Lower lobe of right lung (tissue), 2 donors: ENCODE data around the gene ADAMTS16. TPM values are rescaled to one million over a fixed set of nuclear protein-coding genes. Genes with fewer than 3 reads are reported as not detected.

ENCODE experiments used
- ATAC-seq, 2 donors: fragments of 200-7000 bp; cut with Tn5 transposase; one replicate each; pipeline ENCODE4 v1.9.1; 2020 to 2022; ENCODE audit warnings: mild to moderate bottlenecking in 2 of 2, moderate library complexity in 2 of 2
- DNase-seq: peaks from one replicate; pipeline ENCODE4 v3.0.0-alpha.2; 2020
- H3K27ac ChIP-seq: fragments of 200-600 bp; one replicate; pipeline ENCODE4 v1.8.0; 2022
- H3K27me3 ChIP-seq: fragments of 200-600 bp; one replicate; pipeline ENCODE4 v1.8.0; 2022; ENCODE audit warnings: low read depth
- H3K36me3 ChIP-seq: fragments of 200-600 bp; one replicate; pipeline ENCODE4 v1.8.0; 2022; ENCODE audit warnings: mild to moderate bottlenecking
- H3K4me1 ChIP-seq: fragments of 200-600 bp; one replicate; pipeline ENCODE4 v1.8.0; 2022
- H3K4me3 ChIP-seq: fragments of 200-600 bp; one replicate; pipeline ENCODE4 v1.8.0; 2022; ENCODE audit warnings: mild to moderate bottlenecking
- H3K9me3 ChIP-seq: fragments of 200-600 bp; one replicate; pipeline ENCODE4 v1.8.0; 2022
- CTCF ChIP-seq: fragments of 200-600 bp; IDR thresholded peaks from one replicate; pipeline ENCODE4 v1.8.0; 2022; ENCODE audit warnings: antibody characterized with exemption, mild to moderate bottlenecking
- intact Hi-C: fragments of 100-400 bp; cut with DNase I; formaldehyde crosslinking; loops from one replicate; pipeline ENCODE4 v1.11.0; 2022
- total RNA-seq: library from RNA; stranded (reverse); fragmentation: NEBNext Ultra II Directional; extraction: Animal tissue kit (Norgen Biotek cat#: 25700); gene quantifications from one replicate; pipeline ENCODE4 v1.2.1, GENCODE V29; 2021
- donor health status: DM: no; HTN: yes; CAD: no; lungs with severe emphysema.

Gene ADAMTS16
- total RNA-seq, 1 donor from 2014 or later, result 1.1 TPM

GRCh38 chr5:5298068-5298633 is 158.0 kb downstream of the ADAMTS16 start:
- intact Hi-C loops, result no loop called here
- H3K4me3 ChIP-seq, result no peak overlapping the region
- no peak for TF ChIP-seq CTCF
- no peaks in the 10 kb centered on the region for H3K4me1 ChIP-seq
- H3K36me3 ChIP-seq, result no peaks in the 10 kb centered on the region
- no peak overlapping the region for H3K27ac ChIP-seq
- ATAC-seq (no peak), DNase-seq (no peak)
- H3K27me3 ChIP-seq, result no peaks in the 10 kb centered on the region
- H3K9me3 ChIP-seq, result peaks cover 5% of the 10 kb centered on the region

- Histone ChIP-seq H3K4me1 (no peaks in the 10 kb centered on the region), H3K27ac (no peak overlapping the region), H3K27me3 (no peaks in the 10 kb centered on the region), H3K36me3 (no peaks in the 10 kb centered on the region), H3K4me3 (no peak overlapping the region), H3K9me3 (peaks cover 5% of the 10 kb centered on the region)
- no peak for DNase-seq
- intact Hi-C loops, result no loop called here
- TF ChIP-seq CTCF, result no peak
- ATAC-seq, result no peak
Measured at GRCh38 chr5:5298841-5299541, 158.9 kb downstream of the ADAMTS16 start.

GRCh38 chr5:5301176-5301575 is 161.0 kb downstream of the ADAMTS16 start:
- Histone ChIP-seq H3K27me3 (no peaks in the 10 kb centered on the region), H3K4me1 (no peaks in the 10 kb centered on the region), H3K4me3 (no peak overlapping the region), H3K27ac (no peak overlapping the region), H3K9me3 (peaks cover 5% of the 10 kb centered on the region), H3K36me3 (no peaks in the 10 kb centered on the region)
- DNase-seq, result no peak
- no peak for ATAC-seq
- TF ChIP-seq CTCF, result no peak
- intact Hi-C loops, result no loop called here

GRCh38 chr5:5302201-5302600 is 162.1 kb downstream of the ADAMTS16 start:
- Histone ChIP-seq H3K4me1 (no peaks in the 10 kb centered on the region), H3K27ac (no peak overlapping the region), H3K9me3 (peaks cover 5% of the 10 kb centered on the region), H3K27me3 (no peaks in the 10 kb centered on the region), H3K36me3 (no peaks in the 10 kb centered on the region), H3K4me3 (no peak overlapping the region)
- TF ChIP-seq CTCF, result no peak
- intact Hi-C loops, result no loop called here
- DNase-seq, result no peak
- ATAC-seq, result no peak

GRCh38 chr5:5303242-5303641 is 163.1 kb downstream of the ADAMTS16 start:
- ATAC-seq, result peak in 1 of 2 donors; percentile 21
- H3K36me3 ChIP-seq, result no peaks in the 10 kb centered on the region
- intact Hi-C loops, result no loop called here

More at GRCh38 chr5:5303242-5303641, 163.1 kb downstream of the ADAMTS16 start:
- Histone ChIP-seq H3K27ac (no peak overlapping the region), H3K4me3 (no peak overlapping the region), H3K4me1 (no peaks in the 10 kb centered on the region), H3K9me3 (peaks cover 5% of the 10 kb centered on the region), H3K27me3 (no peaks in the 10 kb centered on the region)
- DNase-seq, result no peak
- no peak for TF ChIP-seq CTCF
